SJCRH30 (cell line): ENCODE results near the gene TPM2. TPM values are rescaled to one million over a fixed set of nuclear protein-coding genes. Genes with fewer than 3 reads are reported as not detected.
A peak's percentile ranks its signal among the peaks of the same experiment; 100 is the strongest.

ENCODE experiments used
- DNase-seq, 2 experiments: peaks; one replicate each; pipeline ENCODE4 v3.0.0-alpha.2; 2015 to 2020
- H3K27ac ChIP-seq: fragments of 250-450 bp; sonication (Bioruptor Pico); 2 replicates; pipeline ENCODE4 v1.5.1; 2020; ENCODE audit warnings: mild to moderate bottlenecking, moderate library complexity
- H3K27me3 ChIP-seq: fragments of 250-450 bp; sonication (Bioruptor Pico); 2 replicates; pipeline ENCODE4 v1.5.1; 2020; ENCODE audit warnings: mild to moderate bottlenecking, moderate library complexity
- H3K36me3 ChIP-seq: fragments of 250-450 bp; sonication (Bioruptor Pico); 2 replicates; pipeline ENCODE4 v1.5.1; 2020; ENCODE audit warnings: mild to moderate bottlenecking, moderate library complexity
- H3K4me1 ChIP-seq: fragments of 250-450 bp; sonication (Bioruptor Pico); 2 replicates; pipeline ENCODE4 v1.5.1; 2020; ENCODE audit warnings: mild to moderate bottlenecking, moderate library complexity
- H3K4me3 ChIP-seq: fragments of 250-450 bp; sonication (Bioruptor Pico); 2 replicates; pipeline ENCODE4 v1.5.1; 2020; ENCODE audit warnings: mild to moderate bottlenecking, moderate library complexity
- H3K9me3 ChIP-seq: fragments of 250-450 bp; sonication (Bioruptor Pico); replicated peaks from 2 replicates; pipeline ENCODE4 v1.5.1; 2020; ENCODE audit warnings: mild to moderate bottlenecking, moderate library complexity
- total RNA-seq: library from RNA; depleted of rRNA; stranded (reverse); fragments of >200 nt; shearing (Covaris generic); gene quantifications from 2 replicates; pipeline ENCODE4 v1.2.3, GENCODE V29; 2014

The TPM2 gene
- total RNA-seq, 1 experiment from 2014 or later, result 459 TPM

GRCh38 chr9:35681341-35682002 lies 8.3 kb downstream of the TPM2 start:
- no peak for DNase-seq
- H3K9me3 ChIP-seq, result no peaks in the 10 kb centered on the region
- peaks cover 41% of the 10 kb centered on the region for H3K36me3 ChIP-seq
- no peak overlapping the region for H3K27ac ChIP-seq
- no peak overlapping the region for H3K4me3 ChIP-seq
- no peaks in the 10 kb centered on the region for H3K4me1 ChIP-seq
- no peaks in the 10 kb centered on the region for H3K27me3 ChIP-seq

GRCh38 chr9:35680331-35681105 lies 9.2 kb downstream of the TPM2 start:
- Histone ChIP-seq H3K4me1 (no peaks in the 10 kb centered on the region), H3K27me3 (no peaks in the 10 kb centered on the region), H3K36me3 (peaks cover 33% of the 10 kb centered on the region), H3K27ac (no peak overlapping the region), H3K4me3 (no peak overlapping the region), H3K9me3 (no peaks in the 10 kb centered on the region)
- no peak for DNase-seq

GRCh38 chr9:35679766-35680330 lies 9.9 kb downstream of the TPM2 start:
- Histone ChIP-seq H3K9me3 (no peaks in the 10 kb centered on the region), H3K36me3 (peaks cover 26% of the 10 kb centered on the region)
- no peak for DNase-seq

GRCh38 chr9:35679091-35679490 lies 10.6 kb downstream of the TPM2 start:
- Histone ChIP-seq H3K4me3 (no peak overlapping the region), H3K4me1 (no peaks in the 10 kb centered on the region), H3K9me3 (no peaks in the 10 kb centered on the region), H3K27ac (no peak overlapping the region), H3K36me3 (peaks cover 19% of the 10 kb centered on the region), H3K27me3 (no peaks in the 10 kb centered on the region)
- DNase-seq, result no peak

More at GRCh38 chr9:35679766-35680330, 9.9 kb downstream of the TPM2 start:
- no peaks in the 10 kb centered on the region for H3K27me3 ChIP-seq
- no peak overlapping the region for H3K4me3 ChIP-seq
- no peaks in the 10 kb centered on the region for H3K4me1 ChIP-seq
- no peak overlapping the region for H3K27ac ChIP-seq

GRCh38 chr9:35675732-35676392 lies 13.9 kb downstream of the TPM2 start:
- no peak for DNase-seq
- peaks cover 3% of the 10 kb centered on the region; the same call in 1 of the 2 replicates for H3K4me1 ChIP-seq
- H3K27me3 ChIP-seq, result no peaks in the 10 kb centered on the region
- H3K27ac ChIP-seq, result no peak overlapping the region
- no peak overlapping the region for H3K4me3 ChIP-seq
- H3K9me3 ChIP-seq, result no peaks in the 10 kb centered on the region
- no peaks in the 10 kb centered on the region for H3K36me3 ChIP-seq

GRCh38 chr9:35675204-35675603 lies 14.5 kb downstream of the TPM2 start:
- Histone ChIP-seq H3K36me3 (no peaks in the 10 kb centered on the region), H3K27me3 (no peaks in the 10 kb centered on the region), H3K4me3 (no peak overlapping the region), H3K27ac (no peak overlapping the region), H3K9me3 (no peaks in the 10 kb centered on the region), H3K4me1 (peaks cover 3% of the 10 kb centered on the region; the same call in 1 of the 2 replicates)
- no peak for DNase-seq

- Histone ChIP-seq H3K4me1 (peaks cover 14% of the 10 kb centered on the region), H3K36me3 (no peaks in the 10 kb centered on the region), H3K9me3 (no peaks in the 10 kb centered on the region), H3K4me3 (no peak overlapping the region), H3K27me3 (no peaks in the 10 kb centered on the region), H3K27ac (no peak overlapping the region)
- DNase-seq, result no peak
Observed at GRCh38 chr9:35674025-35674361, 15.7 kb downstream of the TPM2 start.

- Histone ChIP-seq H3K4me1 (peaks cover 20% of the 10 kb centered on the region), H3K27me3 (no peaks in the 10 kb centered on the region), H3K4me3 (no peak within 1 kb of the TSS), H3K9me3 (no peaks in the 10 kb centered on the region), H3K27ac (no peak within 1 kb of the TSS), H3K36me3 (no peaks in the 10 kb centered on the region)
- DNase-seq, result no peak
Observed at GRCh38 chr9:35673132-35674024, 16.3 kb downstream of the TPM2 start, which contains the start of gene CA9. TSS of gene CA9 (plus strand) at chr9:35673928. CDS start at chr9:35673960, 32 bp downstream.

GRCh38 chr9:35669331-35670145 lies 20.2 kb downstream of the TPM2 start:
- Histone ChIP-seq H3K27ac (no peak overlapping the region), H3K9me3 (no peaks in the 10 kb centered on the region), H3K4me1 (peaks cover 26% of the 10 kb centered on the region), H3K4me3 (no peak overlapping the region), H3K36me3 (no peaks in the 10 kb centered on the region), H3K27me3 (no peaks in the 10 kb centered on the region)
- DNase-seq, result peak; percentile 21 to 53

GRCh38 chr9:35667939-35668338 lies 21.8 kb downstream of the TPM2 start:
- H3K36me3 ChIP-seq, result no peaks in the 10 kb centered on the region
- no peak overlapping the region for H3K27ac ChIP-seq
- no peaks in the 10 kb centered on the region for H3K27me3 ChIP-seq
- no peak for DNase-seq
- H3K4me1 ChIP-seq, result peaks cover 23% of the 10 kb centered on the region
- H3K4me3 ChIP-seq, result no peak overlapping the region
- H3K9me3 ChIP-seq, result no peaks in the 10 kb centered on the region

- no peaks in the 10 kb centered on the region for H3K36me3 ChIP-seq
- H3K4me3 ChIP-seq, result no peak overlapping the region
- H3K4me1 ChIP-seq, result peaks cover 23% of the 10 kb centered on the region
- no peak overlapping the region for H3K27ac ChIP-seq
- no peaks in the 10 kb centered on the region for H3K27me3 ChIP-seq
- no peaks in the 10 kb centered on the region for H3K9me3 ChIP-seq
- DNase-seq, result no peak
Observed at GRCh38 chr9:35666549-35666948, 23.2 kb downstream of the TPM2 start.

- no peak overlapping the region for H3K4me3 ChIP-seq
- no peaks in the 10 kb centered on the region for H3K9me3 ChIP-seq
- H3K4me1 ChIP-seq, result peaks cover 23% of the 10 kb centered on the region
- H3K27me3 ChIP-seq, result no peaks in the 10 kb centered on the region
- no peak overlapping the region for H3K27ac ChIP-seq
- DNase-seq, result no peak
- no peaks in the 10 kb centered on the region for H3K36me3 ChIP-seq
Observed at GRCh38 chr9:35666045-35666444, 23.7 kb downstream of the TPM2 start.

- Histone ChIP-seq H3K4me3 (peak overlapping the region; percentile 64), H3K27me3 (no peaks in the 10 kb centered on the region), H3K4me1 (peaks cover 23% of the 10 kb centered on the region), H3K36me3 (no peaks in the 10 kb centered on the region), H3K9me3 (no peaks in the 10 kb centered on the region), H3K27ac (peak overlapping the region; percentile 72; the same call in 1 of the 2 replicates)
- no peak for DNase-seq
Observed at GRCh38 chr9:35665471-35665818, 24.3 kb downstream of the TPM2 start.
